Esophagus muscularis mucosa (tissue), 4 donors: ENCODE results near the gene RAB11FIP5.

Experiments used
- EP300 ChIP-seq: sonication (generic); formaldehyde crosslinking; IDR thresholded peaks from one replicate; pipeline ENCODE4 v1.6.1; 2017; ENCODE audit warnings: antibody characterized with exemption
- POLR2A ChIP-seq: fragments of 450-650 bp; IDR thresholded peaks from one replicate; pipeline ENCODE4 v1.6.1; 2017; ENCODE audit warnings: antibody characterized with exemption, moderate library complexity, mild to moderate bottlenecking, low read depth
- POLR2AphosphoS5 ChIP-seq, 2 donors: sonication (generic); formaldehyde crosslinking; IDR thresholded peaks; one replicate each; pipeline ENCODE4 v1.6.1; 2017; ENCODE audit warnings: antibody characterized with exemption in 2 of 2
- TF ChIP-seq, protein P1 (sequence below), 3 experiments: fragments of 200-600 bp in 2 of 3; fragments of 450-650 bp in 1 of 3; sonication (generic) in 2 of 3; IDR thresholded peaks; one replicate each; pipeline ENCODE4 v1.5.1; 2017 to 2019; ENCODE audit warnings: antibody characterized with exemption in 3 of 3, mild to moderate bottlenecking in 2 of 3, moderate library complexity in 1 of 3

DNA sequence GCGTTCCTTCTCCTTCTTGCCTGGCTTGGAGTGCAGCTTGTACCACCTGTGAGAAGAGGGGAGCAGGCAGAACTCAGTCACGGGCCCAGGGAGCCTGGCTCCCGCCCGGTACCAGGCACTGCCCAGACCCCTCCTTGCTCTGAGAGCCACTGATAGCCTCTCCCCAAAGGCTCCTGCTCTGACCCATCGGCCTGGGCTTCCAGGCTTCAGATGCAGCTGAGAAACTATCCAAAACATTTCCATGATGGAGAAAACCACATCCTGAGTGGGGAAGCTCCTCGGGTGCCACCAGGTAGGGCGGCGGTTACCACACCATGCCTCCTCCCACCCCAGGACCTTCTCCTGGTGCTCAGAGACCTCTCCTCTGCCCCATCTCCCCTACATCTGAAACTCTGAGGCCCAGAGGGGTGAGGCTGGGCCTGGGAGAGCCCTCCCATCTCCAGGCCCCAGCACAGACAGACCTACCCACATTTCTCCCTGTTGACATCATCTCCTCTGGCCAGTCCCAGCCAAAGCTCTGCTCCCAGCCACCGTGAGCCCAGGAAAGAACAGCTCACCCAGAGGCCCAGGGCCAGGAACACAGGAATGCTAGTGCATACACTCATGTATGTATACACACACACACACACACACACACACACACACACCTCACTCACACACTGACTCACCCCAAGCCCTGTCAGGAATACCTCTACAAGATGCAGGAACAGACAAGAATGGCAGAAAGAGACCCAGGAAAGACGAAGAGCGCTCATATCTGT lies 23.3 kb downstream of the RAB11FIP5 start:
- TF ChIP-seq, protein P1, sequence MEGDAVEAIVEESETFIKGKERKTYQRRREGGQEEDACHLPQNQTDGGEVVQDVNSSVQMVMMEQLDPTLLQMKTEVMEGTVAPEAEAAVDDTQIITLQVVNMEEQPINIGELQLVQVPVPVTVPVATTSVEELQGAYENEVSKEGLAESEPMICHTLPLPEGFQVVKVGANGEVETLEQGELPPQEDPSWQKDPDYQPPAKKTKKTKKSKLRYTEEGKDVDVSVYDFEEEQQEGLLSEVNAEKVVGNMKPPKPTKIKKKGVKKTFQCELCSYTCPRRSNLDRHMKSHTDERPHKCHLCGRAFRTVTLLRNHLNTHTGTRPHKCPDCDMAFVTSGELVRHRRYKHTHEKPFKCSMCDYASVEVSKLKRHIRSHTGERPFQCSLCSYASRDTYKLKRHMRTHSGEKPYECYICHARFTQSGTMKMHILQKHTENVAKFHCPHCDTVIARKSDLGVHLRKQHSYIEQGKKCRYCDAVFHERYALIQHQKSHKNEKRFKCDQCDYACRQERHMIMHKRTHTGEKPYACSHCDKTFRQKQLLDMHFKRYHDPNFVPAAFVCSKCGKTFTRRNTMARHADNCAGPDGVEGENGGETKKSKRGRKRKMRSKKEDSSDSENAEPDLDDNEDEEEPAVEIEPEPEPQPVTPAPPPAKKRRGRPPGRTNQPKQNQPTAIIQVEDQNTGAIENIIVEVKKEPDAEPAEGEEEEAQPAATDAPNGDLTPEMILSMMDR (IDR thresholded peaks at IDR 0.05): no peak
- TF ChIP-seq POLR2A (no peak), POLR2AphosphoS5 (IDR thresholded peaks at IDR 0.05) (peak; percentile 9 to 47), EP300 (no peak)
